ENCODE measurements around the gene SIX5.
"Not testable (repeated sequence)": the region's sequence is repeated elsewhere in the genome, so short reads cannot be mapped to it uniquely, and the experiment has no call there.

SIX5 gene

DNA sequence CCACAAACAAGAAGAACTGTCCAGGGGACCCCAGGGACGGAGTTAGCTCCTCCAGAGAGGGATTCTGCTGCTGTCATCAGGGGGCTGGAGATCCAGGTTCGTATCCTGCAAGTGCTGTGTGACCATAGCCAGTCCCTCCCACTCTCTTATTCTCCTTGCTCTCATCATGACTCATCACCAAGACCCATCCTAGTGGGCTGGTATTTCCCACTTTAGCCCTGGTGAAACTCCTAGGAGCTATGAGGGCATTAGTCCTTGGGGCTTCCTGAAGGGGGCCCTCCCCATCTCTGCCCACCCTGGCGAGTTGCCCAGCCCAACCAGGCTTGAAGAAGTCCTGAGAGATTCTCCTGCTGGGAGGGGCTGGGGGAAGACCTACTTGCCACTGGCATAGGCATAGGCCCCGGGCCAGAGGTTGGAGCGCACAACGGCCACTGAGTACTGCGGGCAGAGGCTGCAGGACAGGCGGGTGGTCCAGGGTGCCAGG, 31.1 kb upstream of the SIX5 start:
- no peak for DNase-seq (ENCODE audit: insufficient read length, low spot score)
- TF ChIP-seq, protein P1, sequence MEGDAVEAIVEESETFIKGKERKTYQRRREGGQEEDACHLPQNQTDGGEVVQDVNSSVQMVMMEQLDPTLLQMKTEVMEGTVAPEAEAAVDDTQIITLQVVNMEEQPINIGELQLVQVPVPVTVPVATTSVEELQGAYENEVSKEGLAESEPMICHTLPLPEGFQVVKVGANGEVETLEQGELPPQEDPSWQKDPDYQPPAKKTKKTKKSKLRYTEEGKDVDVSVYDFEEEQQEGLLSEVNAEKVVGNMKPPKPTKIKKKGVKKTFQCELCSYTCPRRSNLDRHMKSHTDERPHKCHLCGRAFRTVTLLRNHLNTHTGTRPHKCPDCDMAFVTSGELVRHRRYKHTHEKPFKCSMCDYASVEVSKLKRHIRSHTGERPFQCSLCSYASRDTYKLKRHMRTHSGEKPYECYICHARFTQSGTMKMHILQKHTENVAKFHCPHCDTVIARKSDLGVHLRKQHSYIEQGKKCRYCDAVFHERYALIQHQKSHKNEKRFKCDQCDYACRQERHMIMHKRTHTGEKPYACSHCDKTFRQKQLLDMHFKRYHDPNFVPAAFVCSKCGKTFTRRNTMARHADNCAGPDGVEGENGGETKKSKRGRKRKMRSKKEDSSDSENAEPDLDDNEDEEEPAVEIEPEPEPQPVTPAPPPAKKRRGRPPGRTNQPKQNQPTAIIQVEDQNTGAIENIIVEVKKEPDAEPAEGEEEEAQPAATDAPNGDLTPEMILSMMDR (IDR thresholded peaks at IDR 0.05; ENCODE audit: insufficient read depth, missing control alignments), result no peak
- no peak for FAIRE-seq

DNA sequence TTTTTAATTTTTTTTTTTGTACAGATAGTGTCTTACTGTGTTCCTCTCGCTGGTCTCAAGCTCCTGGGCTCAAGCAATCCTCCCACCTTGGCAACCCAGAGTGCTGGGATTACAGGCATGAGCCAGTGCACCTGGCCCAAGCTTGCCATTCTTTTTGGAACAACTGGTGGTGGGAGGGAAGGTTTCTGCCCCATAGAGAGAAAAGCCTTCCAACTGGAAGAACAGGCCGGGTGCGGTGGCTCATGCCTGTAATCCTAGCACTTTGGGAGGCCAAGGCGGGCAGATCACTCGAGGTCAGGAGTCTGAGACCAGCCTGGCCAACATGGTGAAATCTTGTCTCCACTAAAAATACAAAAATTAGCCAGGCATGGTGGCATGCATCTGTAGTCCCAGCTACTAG, 30.5 kb upstream of the SIX5 start:
- DNase-seq (ENCODE audit: insufficient read length, low spot score); FAIRE-seq: not testable (repeated sequence)

DNA sequence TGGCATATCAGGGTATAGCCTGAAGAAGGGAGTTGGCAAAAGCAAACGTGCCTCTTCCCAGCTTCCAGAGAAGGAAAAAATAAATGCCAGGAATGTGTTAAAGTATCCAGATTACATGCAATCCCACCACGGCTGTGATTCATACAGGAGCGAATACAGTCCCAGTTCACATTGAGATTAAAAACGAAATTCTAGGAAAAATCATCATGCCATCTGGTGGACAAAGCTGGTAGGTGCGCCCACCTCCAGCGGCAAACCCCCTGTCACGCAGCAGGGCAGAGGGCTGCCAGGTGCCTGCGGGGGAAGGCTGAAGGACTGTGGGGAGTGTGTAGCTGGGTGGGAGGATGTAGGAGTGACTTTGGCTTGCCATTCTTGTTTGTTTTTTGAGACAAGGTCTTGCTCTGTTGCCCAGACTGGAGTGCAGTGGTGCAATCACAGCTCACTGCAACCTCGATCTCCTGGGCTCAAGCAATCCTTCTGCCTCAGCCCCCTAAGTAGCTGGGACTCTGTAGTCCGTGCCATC, 30.0 kb upstream of the SIX5 start:
- FAIRE-seq, result peak; percentile 89
- TF ChIP-seq, protein P1 (IDR thresholded peaks at IDR 0.05; ENCODE audit: insufficient read depth, missing control alignments), result peak; percentile 72
- peak; percentile 70 for DNase-seq (ENCODE audit: insufficient read length, low spot score)

DNA sequence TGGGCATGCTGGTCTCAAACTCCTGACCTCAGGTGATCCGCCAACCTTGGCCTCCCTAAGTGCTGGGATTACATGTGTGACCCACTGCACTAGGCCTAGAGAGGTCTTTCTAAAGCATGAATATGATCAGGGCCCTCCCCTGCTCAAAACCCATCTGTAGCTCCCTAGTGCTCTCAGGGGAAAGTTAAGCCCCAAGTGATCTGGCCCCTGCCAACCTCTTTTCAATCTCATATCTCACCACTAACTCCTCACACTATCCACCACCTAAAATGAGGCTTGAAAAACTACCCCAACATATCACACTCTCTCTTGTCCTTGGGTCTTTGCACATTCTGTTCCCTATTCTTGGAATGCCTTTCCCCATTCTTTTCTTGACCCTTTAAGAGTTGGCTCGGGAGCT, 25.6 kb upstream of the SIX5 start:
- DNase-seq (ENCODE audit: insufficient read length, low spot score) (no peak), FAIRE-seq (no peak)
- TF ChIP-seq, protein P1 (IDR thresholded peaks at IDR 0.05; ENCODE audit: insufficient read depth, missing control alignments), result no peak

DNA sequence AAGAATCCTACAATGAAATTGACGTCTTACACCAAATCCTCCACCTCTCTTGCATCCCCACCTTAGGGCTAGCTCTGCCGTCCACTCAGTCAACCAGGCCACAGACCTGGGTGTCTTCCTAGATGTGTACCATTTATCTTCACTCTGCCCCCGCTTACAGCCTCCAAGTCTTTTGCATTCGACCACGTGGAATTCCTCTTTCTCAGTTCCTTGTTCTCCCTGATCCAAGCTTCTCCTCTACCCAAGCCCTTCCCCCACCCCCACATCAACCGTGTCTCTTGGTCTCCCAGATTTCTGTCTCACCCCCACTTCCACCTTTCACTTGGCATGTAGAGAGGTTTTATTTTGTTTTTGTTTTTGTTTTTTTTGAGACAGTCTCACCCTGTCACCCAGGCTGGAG, 24.8 kb upstream of the SIX5 start:
- TF ChIP-seq, protein P1 (IDR thresholded peaks at IDR 0.05; ENCODE audit: insufficient read depth, missing control alignments), result no peak
- FAIRE-seq, result no peak
- DNase-seq (ENCODE audit: insufficient read length, low spot score), result no peak

DNA sequence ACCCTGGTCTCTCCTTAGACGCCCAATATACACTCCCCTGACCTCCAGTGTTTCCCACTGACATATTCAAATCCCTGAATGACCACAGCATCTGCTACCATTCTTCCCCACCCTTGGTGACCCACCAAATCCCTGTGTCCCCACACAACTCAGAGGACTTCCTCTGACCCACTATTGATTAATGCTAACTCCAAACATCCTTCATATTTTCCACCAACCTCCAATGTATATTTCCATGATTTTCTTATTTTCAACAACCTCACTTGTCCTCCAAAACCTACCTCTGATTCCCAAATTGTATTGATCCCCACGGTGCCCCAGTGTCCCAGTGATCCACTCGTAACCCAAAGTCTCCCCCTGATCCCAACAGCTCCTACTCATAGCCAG, 24.1 kb upstream of the SIX5 start:
- TF ChIP-seq, protein P1 (IDR thresholded peaks at IDR 0.05; ENCODE audit: insufficient read depth, missing control alignments), result no peak
- no peak for DNase-seq (ENCODE audit: insufficient read length, low spot score)
- FAIRE-seq, result no peak

DNA sequence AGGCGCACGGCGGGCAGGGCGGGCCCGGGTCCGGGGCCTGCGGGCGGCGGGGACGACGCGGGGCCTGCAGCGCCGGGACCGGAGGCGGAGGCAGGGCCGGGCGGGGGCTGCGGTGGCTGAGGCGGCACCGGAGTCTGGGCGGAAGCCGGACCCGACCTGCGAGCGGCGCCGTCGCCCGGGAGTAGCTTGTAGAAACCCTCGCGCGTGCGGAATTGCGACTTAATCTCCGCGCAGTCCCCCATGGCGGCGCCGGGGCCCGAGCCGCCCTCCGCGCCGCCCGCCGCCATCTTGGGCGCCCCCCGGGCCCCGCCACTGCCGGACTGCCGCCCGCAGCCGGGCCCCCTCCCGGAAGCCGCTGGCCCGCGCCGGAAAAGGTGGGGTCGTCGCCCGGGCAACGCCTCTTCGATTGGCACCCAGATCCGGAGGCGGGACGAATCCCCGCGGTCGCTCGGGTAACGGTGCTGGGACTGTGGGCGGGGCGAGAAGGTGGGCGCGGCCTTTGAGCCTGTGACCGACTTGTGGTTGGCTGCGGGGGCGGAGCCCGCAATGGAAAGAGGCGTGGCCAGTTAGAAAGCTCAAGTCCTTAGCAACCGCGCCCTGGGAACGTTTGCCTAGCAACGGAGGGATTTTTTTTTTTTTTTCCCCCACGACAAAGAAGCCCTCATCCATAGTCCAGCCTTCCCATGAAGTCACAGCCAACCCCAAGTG, 23.6 kb upstream of the SIX5 start, which contains the start of gene DMWD:
TSS of gene DMWD (minus strand) at position 376 of the 708 bp plus-strand sequence. CDS start at position 287, 89 bp downstream.
- DNase-seq (ENCODE audit: insufficient read length, low spot score) (peak; percentile 93), FAIRE-seq (peak; percentile 38)
- TF ChIP-seq, protein P1 (IDR thresholded peaks at IDR 0.05; ENCODE audit: insufficient read depth, missing control alignments), result no peak
